Mesothelial cell of epicardium (in vitro differentiated cells): ENCODE data around the gene RAX. TPM values are rescaled to one million over a fixed set of nuclear protein-coding genes. Genes with fewer than 3 reads are reported as not detected.
A peak's percentile ranks its signal among the peaks of the same experiment; 100 is the strongest.

Experiments used
- DNase-seq, 2 experiments: peaks; one replicate each; pipeline ENCODE4 v3.0.0; 2021; ENCODE audit warnings: low spot score in 2 of 2; ENCODE audit not compliant: unreplicated experiment in 2 of 2
- H3K27ac Mint-ChIP-seq: 2 replicates; pipeline ENCODE4 v1.8.0; 2021; ENCODE audit warnings: mixed read lengths
- H3K27me3 Mint-ChIP-seq: 2 replicates; pipeline ENCODE4 v1.8.0; 2021; ENCODE audit warnings: low read depth, mixed read lengths
- H3K36me3 Mint-ChIP-seq: 2 replicates; pipeline ENCODE4 v1.8.0; 2021; ENCODE audit warnings: mixed read lengths
- H3K4me1 Mint-ChIP-seq: 2 replicates; pipeline ENCODE4 v1.8.0; 2021; ENCODE audit warnings: mixed read lengths
- H3K4me3 Mint-ChIP-seq: 2 replicates; pipeline ENCODE4 v1.8.0; 2021; ENCODE audit warnings: mild to moderate bottlenecking, moderate library complexity, mixed read lengths
- H3K9me3 Mint-ChIP-seq: 2 replicates; pipeline ENCODE4 v1.8.0; 2021; ENCODE audit warnings: mixed read lengths
- total RNA-seq: library from RNA; stranded (reverse); gene quantifications from 3 replicates; pipeline ENCODE4 v1.2.1, GENCODE V29; 2021
- TF ChIP-seq, protein P1 (sequence below): fragments of 200-600 bp; sonication (generic); IDR thresholded peaks from one replicate; pipeline ENCODE4 v1.5.0; 2021; ENCODE audit warnings: antibody characterized with exemption; ENCODE audit not compliant: unreplicated experiment

RAX gene
- total RNA-seq, 1 donor from 2014 or later = not detected

DNA sequence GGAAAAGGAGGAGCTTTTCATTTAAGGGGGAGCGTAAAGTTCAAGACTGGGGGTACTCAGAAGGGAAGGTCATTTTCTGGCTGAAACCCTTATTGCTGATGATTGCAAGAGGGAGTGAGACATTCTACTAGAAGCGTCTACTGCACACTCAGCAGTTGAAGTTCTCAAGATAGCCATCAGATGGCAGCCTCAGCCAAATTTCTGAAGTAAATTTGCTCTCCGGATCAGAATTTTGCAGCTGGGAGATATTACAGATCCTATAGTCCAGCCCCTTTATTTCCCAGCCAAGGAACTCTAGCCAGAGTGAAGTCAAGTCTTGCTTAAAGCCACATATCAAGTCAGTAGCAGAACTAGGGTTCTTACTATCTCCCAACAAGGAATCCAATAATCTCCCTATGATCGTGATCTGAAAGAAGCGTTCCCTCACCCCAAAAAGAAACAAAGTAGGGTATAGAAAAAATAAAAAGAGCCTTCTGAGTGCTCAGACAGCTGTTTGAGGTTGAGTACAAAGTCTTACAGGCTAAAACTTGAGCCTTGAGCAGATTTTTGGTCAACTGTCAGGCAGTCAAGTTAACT, 24.0 kb downstream of the RAX start:
- H3K9me3 Mint-ChIP-seq = no peaks in the 10 kb centered on the region
- H3K4me1 Mint-ChIP-seq = no peaks in the 10 kb centered on the region
- H3K27me3 Mint-ChIP-seq = peaks cover 88% of the 10 kb centered on the region
- DNase-seq = peak in 1 of 2 experiments; percentile 59
- no peak overlapping the region for H3K27ac Mint-ChIP-seq
- H3K4me3 Mint-ChIP-seq = no peak overlapping the region
- TF ChIP-seq, protein P1, sequence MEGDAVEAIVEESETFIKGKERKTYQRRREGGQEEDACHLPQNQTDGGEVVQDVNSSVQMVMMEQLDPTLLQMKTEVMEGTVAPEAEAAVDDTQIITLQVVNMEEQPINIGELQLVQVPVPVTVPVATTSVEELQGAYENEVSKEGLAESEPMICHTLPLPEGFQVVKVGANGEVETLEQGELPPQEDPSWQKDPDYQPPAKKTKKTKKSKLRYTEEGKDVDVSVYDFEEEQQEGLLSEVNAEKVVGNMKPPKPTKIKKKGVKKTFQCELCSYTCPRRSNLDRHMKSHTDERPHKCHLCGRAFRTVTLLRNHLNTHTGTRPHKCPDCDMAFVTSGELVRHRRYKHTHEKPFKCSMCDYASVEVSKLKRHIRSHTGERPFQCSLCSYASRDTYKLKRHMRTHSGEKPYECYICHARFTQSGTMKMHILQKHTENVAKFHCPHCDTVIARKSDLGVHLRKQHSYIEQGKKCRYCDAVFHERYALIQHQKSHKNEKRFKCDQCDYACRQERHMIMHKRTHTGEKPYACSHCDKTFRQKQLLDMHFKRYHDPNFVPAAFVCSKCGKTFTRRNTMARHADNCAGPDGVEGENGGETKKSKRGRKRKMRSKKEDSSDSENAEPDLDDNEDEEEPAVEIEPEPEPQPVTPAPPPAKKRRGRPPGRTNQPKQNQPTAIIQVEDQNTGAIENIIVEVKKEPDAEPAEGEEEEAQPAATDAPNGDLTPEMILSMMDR = peak; percentile 66
- no peaks in the 10 kb centered on the region for H3K36me3 Mint-ChIP-seq

DNA sequence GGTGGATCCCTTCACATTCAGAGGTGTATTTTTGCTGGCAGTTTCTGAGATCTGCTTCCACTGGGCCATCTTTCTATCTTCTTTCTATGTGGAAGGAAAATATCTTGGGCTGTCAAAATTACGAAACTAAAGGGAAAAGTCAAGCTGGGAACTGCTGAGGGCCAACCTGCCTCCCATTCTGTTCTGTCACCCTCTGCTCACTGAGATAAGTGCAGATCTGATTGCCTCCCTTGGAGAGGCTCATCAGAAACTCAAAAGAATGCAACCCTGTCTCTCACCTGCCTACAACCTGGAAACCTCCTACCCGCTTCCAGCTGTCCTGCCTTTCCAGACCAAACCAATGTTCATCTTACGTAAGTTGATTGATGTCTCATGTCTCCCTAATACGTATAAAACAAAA, 26.5 kb downstream of the RAX start:
- no peaks in the 10 kb centered on the region for H3K36me3 Mint-ChIP-seq
- peaks cover 77% of the 10 kb centered on the region for H3K27me3 Mint-ChIP-seq
- H3K27ac Mint-ChIP-seq = no peak overlapping the region
- H3K4me1 Mint-ChIP-seq = no peaks in the 10 kb centered on the region
- no peak overlapping the region for H3K4me3 Mint-ChIP-seq
- TF ChIP-seq, protein P1 = no peak
- H3K9me3 Mint-ChIP-seq = no peaks in the 10 kb centered on the region
- no peak for DNase-seq

DNA sequence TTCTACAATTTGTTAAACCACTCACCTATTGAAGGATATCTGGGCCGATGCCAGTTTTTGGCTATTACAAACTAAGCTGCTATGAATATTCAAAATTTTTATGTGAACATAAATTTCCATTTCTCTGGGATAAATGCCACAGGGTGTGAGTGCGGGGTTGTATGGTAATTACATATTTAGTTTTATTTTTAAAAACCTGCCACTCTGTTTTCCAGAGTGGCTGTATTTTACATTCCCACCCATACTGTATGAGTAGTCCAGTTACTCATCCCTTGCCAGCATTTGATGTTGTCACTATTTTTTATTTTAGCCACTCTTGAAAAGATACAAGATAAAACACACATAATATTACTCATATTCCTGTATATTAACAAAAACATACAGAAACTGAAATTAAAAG, 30.3 kb downstream of the RAX start:
- DNase-seq = no peak
- H3K27ac Mint-ChIP-seq = no peak overlapping the region
- H3K27me3 Mint-ChIP-seq = peaks cover 79% of the 10 kb centered on the region
- TF ChIP-seq, protein P1 = no peak
- H3K36me3 Mint-ChIP-seq = no peaks in the 10 kb centered on the region
- peaks cover 5% of the 10 kb centered on the region for H3K9me3 Mint-ChIP-seq
- H3K4me3 Mint-ChIP-seq = no peak overlapping the region
- H3K4me1 Mint-ChIP-seq = no peaks in the 10 kb centered on the region

- H3K36me3 Mint-ChIP-seq = no peaks in the 10 kb centered on the region
- H3K27ac Mint-ChIP-seq = no peak overlapping the region
Observed at GRCh38 chr18:59239642-59240041, 33.6 kb downstream of the RAX start.

GRCh38 chr18:59238385-59238784, 34.9 kb downstream of the RAX start:
- Mint-ChIP-seq H3K36me3 (no peaks in the 10 kb centered on the region), H3K27ac (no peak overlapping the region), H3K4me1 (no peaks in the 10 kb centered on the region), H3K4me3 (no peak overlapping the region), H3K27me3 (peaks cover 58% of the 10 kb centered on the region), H3K9me3 (peaks cover 5% of the 10 kb centered on the region)
- no peak for DNase-seq
- TF ChIP-seq, protein P1 = no peak

More at GRCh38 chr18:59239642-59240041, 33.6 kb downstream of the RAX start:
- Mint-ChIP-seq H3K4me3 (no peak overlapping the region), H3K4me1 (no peaks in the 10 kb centered on the region), H3K9me3 (peaks cover 5% of the 10 kb centered on the region), H3K27me3 (peaks cover 69% of the 10 kb centered on the region)
- no peak for DNase-seq
- TF ChIP-seq, protein P1 = no peak

GRCh38 chr18:59233017-59233410, 40.2 kb downstream of the RAX start:
- Mint-ChIP-seq H3K36me3 (no peaks in the 10 kb centered on the region), H3K27ac (no peak overlapping the region), H3K4me3 (no peak overlapping the region), H3K27me3 (peaks cover 68% of the 10 kb centered on the region), H3K4me1 (no peaks in the 10 kb centered on the region), H3K9me3 (no peaks in the 10 kb centered on the region)
- TF ChIP-seq, protein P1 = no peak
- DNase-seq = no peak
